ENCODE measurements around the gene MAPKAP1.

DNA sequence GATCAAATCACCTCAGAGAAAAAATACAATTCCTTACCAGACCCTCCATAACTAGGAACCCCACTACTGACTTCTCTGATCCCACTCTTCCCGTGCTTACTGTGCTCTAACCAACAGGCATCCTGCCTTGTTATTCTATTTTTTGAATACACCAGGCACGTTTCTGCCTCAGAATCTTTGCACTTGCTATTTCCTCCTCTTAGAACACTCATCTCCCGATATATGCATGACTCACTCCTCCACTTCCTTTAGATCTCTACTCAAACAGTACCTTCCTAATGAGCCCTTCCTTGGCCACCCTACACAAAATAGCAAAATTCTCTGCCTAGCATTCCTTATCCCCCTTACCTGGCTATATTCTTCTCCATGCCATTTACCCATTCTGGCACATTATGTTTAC, 43.9 kb downstream of the MAPKAP1 start:
- TF ChIP-seq, protein P1, sequence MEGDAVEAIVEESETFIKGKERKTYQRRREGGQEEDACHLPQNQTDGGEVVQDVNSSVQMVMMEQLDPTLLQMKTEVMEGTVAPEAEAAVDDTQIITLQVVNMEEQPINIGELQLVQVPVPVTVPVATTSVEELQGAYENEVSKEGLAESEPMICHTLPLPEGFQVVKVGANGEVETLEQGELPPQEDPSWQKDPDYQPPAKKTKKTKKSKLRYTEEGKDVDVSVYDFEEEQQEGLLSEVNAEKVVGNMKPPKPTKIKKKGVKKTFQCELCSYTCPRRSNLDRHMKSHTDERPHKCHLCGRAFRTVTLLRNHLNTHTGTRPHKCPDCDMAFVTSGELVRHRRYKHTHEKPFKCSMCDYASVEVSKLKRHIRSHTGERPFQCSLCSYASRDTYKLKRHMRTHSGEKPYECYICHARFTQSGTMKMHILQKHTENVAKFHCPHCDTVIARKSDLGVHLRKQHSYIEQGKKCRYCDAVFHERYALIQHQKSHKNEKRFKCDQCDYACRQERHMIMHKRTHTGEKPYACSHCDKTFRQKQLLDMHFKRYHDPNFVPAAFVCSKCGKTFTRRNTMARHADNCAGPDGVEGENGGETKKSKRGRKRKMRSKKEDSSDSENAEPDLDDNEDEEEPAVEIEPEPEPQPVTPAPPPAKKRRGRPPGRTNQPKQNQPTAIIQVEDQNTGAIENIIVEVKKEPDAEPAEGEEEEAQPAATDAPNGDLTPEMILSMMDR (IDR thresholded peaks at IDR 0.05; ENCODE audit: insufficient read depth, low read length, poor library complexity, severe bottlenecking), result no peak
- TF ChIP-seq EZH2phosphoT487 (conservative IDR thresholded peaks at IDR 0.05; ENCODE audit: low read length), result no peak
